DOHH2 (cell line): Measurements from ENCODE around the gene NUDT4.

Experiments used
- H3F3A ChIP-seq: fragments of 200-600 bp; sonication (generic), shearing (Covaris generic); 2 replicates; pipeline ENCODE4 v1.6.0; 2016; ENCODE audit warnings: antibody characterized with exemption, mild to moderate bottlenecking; ENCODE audit not compliant: control insufficient read depth, insufficient read depth
- H3K27ac ChIP-seq: fragments of 200-600 bp; sonication (generic); 2 replicates; pipeline ENCODE4 v1.5.1; 2014; ENCODE audit warnings: low read depth, mild to moderate bottlenecking, low read length, moderate library complexity
- H3K27me3 ChIP-seq: fragments of 200-600 bp; sonication (generic); 2 replicates; pipeline ENCODE4 v1.6.1; 2014; ENCODE audit warnings: mild to moderate bottlenecking, low read length, mixed read lengths; ENCODE audit not compliant: control insufficient read depth
- H3K36me3 ChIP-seq: fragments of 200-600 bp; sonication (generic); 2 replicates; pipeline ENCODE4 v1.6.1; 2014; ENCODE audit warnings: mild to moderate bottlenecking, low read length, moderate library complexity, mixed read lengths; ENCODE audit not compliant: control insufficient read depth
- H3K4me1 ChIP-seq: fragments of 200-600 bp; sonication (generic); 2 replicates; pipeline ENCODE4 v1.6.1; 2014; ENCODE audit warnings: mild to moderate bottlenecking, low read length, mixed read lengths; ENCODE audit not compliant: control insufficient read depth
- H3K4me2 ChIP-seq: fragments of 200-600 bp; sonication (generic); 2 replicates; pipeline ENCODE4 v1.6.0; 2014; ENCODE audit warnings: mild to moderate bottlenecking, low read length, moderate library complexity
- H3K4me3 ChIP-seq: fragments of 200-600 bp; sonication (generic); 2 replicates; pipeline ENCODE4 v1.5.1; 2014; ENCODE audit warnings: mild to moderate bottlenecking, low read length, mixed read lengths
- H3K79me2 ChIP-seq: fragments of 200-600 bp; sonication (generic); 2 replicates; pipeline ENCODE4 v1.6.1; 2014; ENCODE audit warnings: mild to moderate bottlenecking, low read length, mixed read lengths; ENCODE audit not compliant: control insufficient read depth
- H3K9me2 ChIP-seq: fragments of 200-600 bp; sonication (generic); replicated peaks from 2 replicates; pipeline ENCODE4 v1.6.1; 2014; ENCODE audit warnings: mild to moderate bottlenecking, low read length, mixed read lengths; ENCODE audit not compliant: control insufficient read depth
- H3K9me3 ChIP-seq: fragments of 200-600 bp; sonication (generic); 2 replicates; pipeline ENCODE4 v1.6.1; 2014; ENCODE audit warnings: antibody characterized with exemption, low read length, mixed read lengths; ENCODE audit not compliant: control insufficient read depth, insufficient read depth
- H4K20me1 ChIP-seq: fragments of 200-600 bp; sonication (generic); 2 replicates; pipeline ENCODE4 v1.6.0; 2014; ENCODE audit warnings: low read depth, mild to moderate bottlenecking, antibody characterized with exemption, low read length, moderate library complexity; ENCODE audit not compliant: control insufficient read depth, insufficient read depth
- EZH2phosphoT487 ChIP-seq: fragments of 200-600 bp; sonication (generic); IDR thresholded peaks from 2 replicates; pipeline ENCODE4 v1.6.1; 2017; ENCODE audit warnings: borderline replicate concordance, mild to moderate bottlenecking, antibody characterized with exemption, low read length, moderate library complexity, mixed read lengths
- TF ChIP-seq, protein P1 (sequence below): fragments of 200-600 bp; sonication (generic); IDR thresholded peaks from one replicate; pipeline ENCODE4 v1.5.1; 2014; ENCODE audit warnings: antibody characterized with exemption, mild to moderate bottlenecking, low read depth, low read length; ENCODE audit not compliant: poor library complexity, severe bottlenecking

The NUDT4 gene

DNA sequence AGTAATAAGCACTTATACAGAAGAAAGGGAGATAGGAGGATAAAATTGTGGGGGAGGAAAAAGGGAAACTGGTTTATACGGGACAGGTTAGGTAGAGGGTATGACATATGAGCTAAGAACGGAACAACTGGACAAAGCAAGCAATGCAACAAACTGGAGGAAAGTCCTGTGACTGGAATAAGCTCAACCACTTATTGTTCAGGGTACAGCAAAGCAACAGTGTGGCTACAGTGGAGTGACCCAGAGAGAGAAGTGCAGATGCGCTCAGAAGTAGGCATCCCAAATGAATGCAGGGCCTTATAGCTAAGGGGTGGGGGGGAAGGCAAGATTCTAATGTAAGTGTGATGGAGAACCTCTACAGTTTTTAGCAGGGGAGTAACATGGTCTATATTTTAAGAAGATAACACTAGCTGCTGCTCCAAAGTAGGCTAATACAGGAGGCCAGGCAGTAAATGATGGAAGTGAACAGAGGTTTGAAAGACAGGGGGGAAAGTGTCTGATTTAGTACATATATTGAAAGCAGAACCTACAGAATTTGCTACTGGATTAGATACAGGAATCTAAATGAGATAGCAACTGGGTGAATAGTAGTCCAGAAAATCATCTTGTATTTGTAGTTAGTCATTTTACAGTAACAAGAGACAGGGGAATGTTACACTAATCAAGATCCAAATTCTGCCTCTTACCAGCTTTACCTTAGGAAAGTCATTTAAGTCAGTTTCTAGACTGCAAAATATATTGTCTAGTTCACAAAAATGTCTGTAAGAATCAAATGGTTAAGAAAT lies 60.7 kb downstream of the NUDT4 start:
- Histone ChIP-seq H3K27ac (peak overlapping the region; percentile 78), H3K36me3 (peaks cover 30% of the 10 kb centered on the region), H3K27me3 (no peaks in the 10 kb centered on the region; the same call in 1 of the 2 replicates), H3K79me2 (peaks cover 96% of the 10 kb centered on the region), H3F3A (peaks cover 11% of the 10 kb centered on the region), H3K4me1 (peaks cover 80% of the 10 kb centered on the region), H3K9me2 (no peaks in the 10 kb centered on the region), H4K20me1 (peaks cover 48% of the 10 kb centered on the region), H3K4me2 (peak overlapping the region; percentile 95), H3K9me3 (no peaks in the 10 kb centered on the region), H3K4me3 (peak overlapping the region; percentile 94)
- TF ChIP-seq EZH2phosphoT487 = no peak
- TF ChIP-seq, protein P1, sequence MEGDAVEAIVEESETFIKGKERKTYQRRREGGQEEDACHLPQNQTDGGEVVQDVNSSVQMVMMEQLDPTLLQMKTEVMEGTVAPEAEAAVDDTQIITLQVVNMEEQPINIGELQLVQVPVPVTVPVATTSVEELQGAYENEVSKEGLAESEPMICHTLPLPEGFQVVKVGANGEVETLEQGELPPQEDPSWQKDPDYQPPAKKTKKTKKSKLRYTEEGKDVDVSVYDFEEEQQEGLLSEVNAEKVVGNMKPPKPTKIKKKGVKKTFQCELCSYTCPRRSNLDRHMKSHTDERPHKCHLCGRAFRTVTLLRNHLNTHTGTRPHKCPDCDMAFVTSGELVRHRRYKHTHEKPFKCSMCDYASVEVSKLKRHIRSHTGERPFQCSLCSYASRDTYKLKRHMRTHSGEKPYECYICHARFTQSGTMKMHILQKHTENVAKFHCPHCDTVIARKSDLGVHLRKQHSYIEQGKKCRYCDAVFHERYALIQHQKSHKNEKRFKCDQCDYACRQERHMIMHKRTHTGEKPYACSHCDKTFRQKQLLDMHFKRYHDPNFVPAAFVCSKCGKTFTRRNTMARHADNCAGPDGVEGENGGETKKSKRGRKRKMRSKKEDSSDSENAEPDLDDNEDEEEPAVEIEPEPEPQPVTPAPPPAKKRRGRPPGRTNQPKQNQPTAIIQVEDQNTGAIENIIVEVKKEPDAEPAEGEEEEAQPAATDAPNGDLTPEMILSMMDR = no peak

DNA sequence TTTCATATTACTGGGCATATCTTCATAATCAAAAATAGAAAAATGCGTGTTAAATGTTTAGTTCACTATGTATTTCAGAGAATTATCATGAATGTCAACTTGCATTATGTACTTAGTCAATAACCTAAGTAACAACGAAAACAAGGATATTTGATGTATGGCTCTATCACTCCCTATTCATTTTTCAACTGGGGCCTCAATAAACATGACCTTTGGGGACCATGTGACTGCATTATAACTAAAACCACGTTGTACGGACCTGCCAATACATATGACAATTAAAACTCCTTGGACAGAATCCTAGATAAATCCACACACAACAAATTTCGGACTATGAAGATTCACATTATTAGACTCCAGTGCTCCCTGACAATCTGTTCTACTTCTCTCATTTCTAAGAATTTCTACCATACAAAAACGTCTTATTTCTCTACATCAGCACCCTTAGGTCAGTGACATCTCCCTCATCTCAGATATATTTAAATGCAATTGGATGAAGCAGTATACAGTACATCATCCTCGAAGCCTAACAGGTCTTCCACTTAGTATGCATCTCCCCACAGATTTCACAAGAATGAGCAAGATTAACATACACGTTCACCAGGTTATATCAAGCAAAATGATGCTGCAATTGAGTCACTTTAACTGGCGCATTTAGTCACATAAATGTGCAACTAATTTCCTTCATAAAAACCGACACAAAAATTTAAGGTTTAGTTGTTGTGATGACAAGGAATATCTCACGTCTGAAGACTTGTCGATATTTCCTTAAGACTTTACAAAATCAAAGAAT lies 62.5 kb downstream of the NUDT4 start:
- H3K4me2 ChIP-seq = peak overlapping the region; percentile 95
- peaks cover 45% of the 10 kb centered on the region for H4K20me1 ChIP-seq
- peaks cover 27% of the 10 kb centered on the region for H3K36me3 ChIP-seq
- H3F3A ChIP-seq = peaks cover 9% of the 10 kb centered on the region
- H3K9me3 ChIP-seq = no peaks in the 10 kb centered on the region
- peak overlapping the region; percentile 77 for H3K27ac ChIP-seq
- H3K79me2 ChIP-seq = peaks cover 82% of the 10 kb centered on the region
- H3K27me3 ChIP-seq = no peaks in the 10 kb centered on the region; the same call in 1 of the 2 replicates
- no peaks in the 10 kb centered on the region for H3K9me2 ChIP-seq
- H3K4me3 ChIP-seq = peak overlapping the region; percentile 94
- H3K4me1 ChIP-seq = peaks cover 68% of the 10 kb centered on the region
- TF ChIP-seq, protein P1 = no peak
- no peak for TF ChIP-seq EZH2phosphoT487

DNA sequence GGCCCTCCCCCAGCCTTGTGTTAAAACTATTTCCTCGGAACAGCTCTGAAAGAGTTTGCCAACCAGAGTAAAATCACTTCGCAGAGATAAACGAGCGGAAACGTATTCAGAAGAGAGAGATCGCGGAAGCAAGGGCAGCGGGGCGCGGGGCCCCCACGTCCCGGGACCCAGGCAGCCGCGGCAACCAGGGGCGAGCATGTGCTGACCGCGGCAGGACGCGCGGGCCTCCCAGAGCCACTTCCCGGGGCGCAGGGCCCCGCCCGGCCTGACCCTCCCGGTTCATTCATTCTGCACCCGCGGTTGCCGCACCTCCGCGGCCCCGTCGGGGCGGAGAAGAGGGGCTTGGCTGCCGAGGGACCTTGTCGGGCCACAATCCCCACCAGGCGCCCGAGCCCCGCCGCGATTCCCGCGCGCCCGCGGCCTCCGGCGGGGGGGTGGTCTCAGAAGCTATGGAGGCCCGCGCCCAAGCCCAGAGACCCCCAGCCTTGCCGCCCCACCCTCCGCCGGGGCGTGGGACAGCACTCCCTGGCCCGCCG lies 63.4 kb downstream of the NUDT4 start:
- H3F3A ChIP-seq = peaks cover 8% of the 10 kb centered on the region
- TF ChIP-seq, protein P1 = no peak
- TF ChIP-seq EZH2phosphoT487 = no peak
- peaks cover 73% of the 10 kb centered on the region for H3K79me2 ChIP-seq
- peak overlapping the region; percentile 77 for H3K27ac ChIP-seq
- H3K36me3 ChIP-seq = peaks cover 27% of the 10 kb centered on the region
- no peaks in the 10 kb centered on the region for H3K9me2 ChIP-seq
- H4K20me1 ChIP-seq = peaks cover 44% of the 10 kb centered on the region
- peak overlapping the region; percentile 95 for H3K4me2 ChIP-seq
- peaks cover 59% of the 10 kb centered on the region for H3K4me1 ChIP-seq
- H3K4me3 ChIP-seq = peak overlapping the region; percentile 94
- H3K27me3 ChIP-seq = no peaks in the 10 kb centered on the region; the same call in 1 of the 2 replicates
- no peaks in the 10 kb centered on the region for H3K9me3 ChIP-seq
